ENCODE data around the gene ZNF547. TPM values are rescaled to one million over a fixed set of nuclear protein-coding genes. Genes with fewer than 3 reads are reported as not detected.
A peak's percentile ranks its signal among the peaks of the same experiment; 100 is the strongest.

Gene ZNF547
- total RNA-seq, 1 donor from 2014 or later = 5.2 TPM

DNA sequence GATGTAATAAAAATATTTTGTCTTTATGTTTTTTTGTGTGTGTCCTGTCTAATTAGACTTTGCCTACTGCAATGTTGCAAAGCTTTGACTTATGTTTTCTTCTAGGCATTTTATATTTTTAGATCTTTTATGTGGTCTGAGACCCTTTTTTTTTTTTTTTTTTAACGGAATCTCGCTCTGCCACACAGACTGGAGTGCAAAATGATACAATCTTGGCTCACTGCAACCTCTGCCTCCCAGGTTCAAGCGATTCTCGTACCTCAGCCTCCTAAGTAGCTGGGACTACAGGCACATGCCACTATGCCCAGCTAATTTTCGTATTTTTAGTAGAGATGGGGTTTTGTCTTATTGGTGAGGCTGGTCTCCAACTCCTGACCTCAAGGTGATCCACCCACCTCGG, 20.8 kb upstream of the ZNF547 start:
- H3K27me3 Mint-ChIP-seq (ENCODE audit: low read depth) = peaks cover 80% of the 10 kb centered on the region
- DNase-seq (ENCODE audit: low read depth, low spot score) = no peak
- no peaks in the 10 kb centered on the region for H3K9me3 Mint-ChIP-seq
- H3K36me3 Mint-ChIP-seq (ENCODE audit: low read depth) = no peaks in the 10 kb centered on the region
- TF ChIP-seq, protein P1, sequence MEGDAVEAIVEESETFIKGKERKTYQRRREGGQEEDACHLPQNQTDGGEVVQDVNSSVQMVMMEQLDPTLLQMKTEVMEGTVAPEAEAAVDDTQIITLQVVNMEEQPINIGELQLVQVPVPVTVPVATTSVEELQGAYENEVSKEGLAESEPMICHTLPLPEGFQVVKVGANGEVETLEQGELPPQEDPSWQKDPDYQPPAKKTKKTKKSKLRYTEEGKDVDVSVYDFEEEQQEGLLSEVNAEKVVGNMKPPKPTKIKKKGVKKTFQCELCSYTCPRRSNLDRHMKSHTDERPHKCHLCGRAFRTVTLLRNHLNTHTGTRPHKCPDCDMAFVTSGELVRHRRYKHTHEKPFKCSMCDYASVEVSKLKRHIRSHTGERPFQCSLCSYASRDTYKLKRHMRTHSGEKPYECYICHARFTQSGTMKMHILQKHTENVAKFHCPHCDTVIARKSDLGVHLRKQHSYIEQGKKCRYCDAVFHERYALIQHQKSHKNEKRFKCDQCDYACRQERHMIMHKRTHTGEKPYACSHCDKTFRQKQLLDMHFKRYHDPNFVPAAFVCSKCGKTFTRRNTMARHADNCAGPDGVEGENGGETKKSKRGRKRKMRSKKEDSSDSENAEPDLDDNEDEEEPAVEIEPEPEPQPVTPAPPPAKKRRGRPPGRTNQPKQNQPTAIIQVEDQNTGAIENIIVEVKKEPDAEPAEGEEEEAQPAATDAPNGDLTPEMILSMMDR (conservative IDR thresholded peaks at IDR 0.05) = no peak
- no peak overlapping the region for H3K4me3 Mint-ChIP-seq
- no peak overlapping the region for H3K27ac Mint-ChIP-seq (ENCODE audit: unreplicated experiment)
- H3K4me1 Mint-ChIP-seq = no peaks in the 10 kb centered on the region

DNA sequence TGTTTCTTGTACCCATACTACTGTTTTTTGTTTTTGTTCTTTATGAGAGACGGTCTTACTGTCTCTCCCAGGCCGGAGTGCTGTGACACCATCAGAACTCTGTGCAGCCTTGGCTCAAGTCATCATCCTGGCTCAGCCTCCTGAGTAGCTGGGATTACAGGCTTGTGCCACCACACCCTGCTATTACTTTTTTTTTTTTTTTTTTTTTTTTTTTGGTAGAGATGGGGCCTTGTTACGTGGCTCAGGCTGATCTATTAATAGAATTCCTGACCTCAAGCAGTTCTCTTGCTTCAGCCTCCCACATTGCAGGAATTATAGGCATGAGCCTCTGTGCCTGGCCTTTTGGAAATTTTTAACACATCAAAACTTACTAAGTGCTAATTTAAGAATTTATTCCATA, 15.2 kb upstream of the ZNF547 start:
- Mint-ChIP-seq H3K4me1 (peaks cover 31% of the 10 kb centered on the region), H3K27me3 (ENCODE audit: low read depth) (peaks cover 53% of the 10 kb centered on the region), H3K9me3 (no peaks in the 10 kb centered on the region), H3K4me3 (no peak overlapping the region), H3K27ac (ENCODE audit: unreplicated experiment) (no peak overlapping the region), H3K36me3 (ENCODE audit: low read depth) (no peaks in the 10 kb centered on the region)
- no peak for DNase-seq (ENCODE audit: low read depth, low spot score)
- TF ChIP-seq, protein P1 (conservative IDR thresholded peaks at IDR 0.05) = no peak

DNA sequence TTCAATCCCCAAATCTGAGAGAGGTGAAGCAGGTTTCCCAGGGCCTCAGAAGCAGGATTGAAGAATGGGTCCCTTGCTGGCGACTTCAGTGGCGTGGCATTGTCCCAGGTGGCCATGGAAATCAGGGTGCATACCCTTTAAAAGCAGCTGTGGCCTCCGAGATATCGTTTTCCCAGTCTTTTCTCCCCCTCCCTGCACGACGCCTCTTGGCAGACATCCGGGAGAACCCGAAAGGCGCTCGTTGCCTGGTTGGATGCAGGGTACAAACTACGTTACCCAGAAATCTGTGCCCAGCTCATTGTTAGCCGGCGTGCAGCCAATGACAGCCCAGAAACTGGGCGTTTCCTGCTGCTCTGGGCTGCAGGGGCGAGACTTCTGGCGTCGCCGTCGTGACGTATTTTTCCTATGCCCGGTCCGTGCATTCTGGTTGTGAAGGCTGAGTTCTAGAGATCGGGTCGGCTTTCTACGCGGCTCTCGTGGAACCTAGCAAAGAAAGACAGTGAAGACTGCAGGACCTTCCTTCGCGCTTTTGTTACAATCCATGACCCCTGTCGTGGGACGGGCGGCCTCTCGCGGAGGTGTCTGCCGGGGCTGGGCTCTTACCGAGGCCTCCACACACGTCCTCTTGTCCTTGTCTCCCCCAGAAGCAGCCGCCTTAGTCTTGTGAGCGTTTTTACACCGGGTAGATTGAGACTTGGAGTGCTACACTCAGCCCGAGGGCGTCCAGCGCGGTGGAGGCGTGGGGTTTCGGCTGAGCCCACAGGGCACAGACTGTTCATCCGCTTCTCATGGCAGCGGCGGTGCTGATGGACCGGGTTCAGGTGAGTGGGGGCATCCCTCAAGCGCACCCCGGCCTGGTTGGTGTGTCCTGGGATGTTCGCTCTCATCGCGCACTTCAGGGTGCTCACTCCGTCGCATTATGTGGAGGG, 12.2 kb upstream of the ZNF547 start, which contains the start of gene ZNF304:
ZNF304 (plus strand) TSS at position 395 of the 929 bp plus-strand sequence; CDS start at position 789, 394 bp downstream.
- peaks cover 31% of the 10 kb centered on the region for H3K4me1 Mint-ChIP-seq
- TF ChIP-seq, protein P1 (conservative IDR thresholded peaks at IDR 0.05) = no peak

DNA sequence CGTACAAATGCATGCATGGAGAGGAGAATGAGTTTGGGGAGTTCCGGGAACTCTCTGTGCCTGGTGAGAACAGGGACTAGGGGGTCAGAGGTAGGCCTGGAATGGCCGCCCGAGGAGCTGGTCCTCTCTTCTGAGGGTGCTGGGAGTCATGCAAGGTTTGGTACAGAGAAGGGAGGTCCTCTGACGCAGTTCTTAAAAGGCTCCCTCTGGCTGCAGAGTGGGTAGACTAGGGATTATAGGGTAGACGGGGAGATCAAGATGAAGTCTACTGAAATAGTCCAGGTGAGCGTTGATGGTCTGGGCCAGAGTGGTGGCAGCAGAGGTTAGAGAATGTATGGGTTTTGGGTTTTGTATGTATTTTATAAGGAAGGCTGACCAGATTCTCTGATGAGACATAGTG, 11.5 kb upstream of the ZNF547 start:
- no peaks in the 10 kb centered on the region for H3K9me3 Mint-ChIP-seq
- DNase-seq (ENCODE audit: low read depth, low spot score) = no peak
- peaks cover 7% of the 10 kb centered on the region for H3K36me3 Mint-ChIP-seq (ENCODE audit: low read depth)
- TF ChIP-seq, protein P1 (conservative IDR thresholded peaks at IDR 0.05) = no peak
- H3K4me1 Mint-ChIP-seq = peaks cover 31% of the 10 kb centered on the region
- H3K27me3 Mint-ChIP-seq (ENCODE audit: low read depth) = peaks cover 17% of the 10 kb centered on the region
- peak overlapping the region; percentile 100 for H3K4me3 Mint-ChIP-seq
- H3K27ac Mint-ChIP-seq (ENCODE audit: unreplicated experiment) = peak overlapping the region; percentile 88

More for the DNA sequence above, 12.2 kb upstream of the ZNF547 start, which contains the start of gene ZNF304:
- Mint-ChIP-seq H3K9me3 (no peaks in the 10 kb centered on the region), H3K4me3 (peak within 1 kb of the TSS; percentile 100), H3K27me3 (ENCODE audit: low read depth) (peaks cover 24% of the 10 kb centered on the region), H3K27ac (ENCODE audit: unreplicated experiment) (peak within 1 kb of the TSS; percentile 88), H3K36me3 (ENCODE audit: low read depth) (peaks cover 5% of the 10 kb centered on the region)
- peak; percentile 71 for DNase-seq (ENCODE audit: low read depth, low spot score)

DNA sequence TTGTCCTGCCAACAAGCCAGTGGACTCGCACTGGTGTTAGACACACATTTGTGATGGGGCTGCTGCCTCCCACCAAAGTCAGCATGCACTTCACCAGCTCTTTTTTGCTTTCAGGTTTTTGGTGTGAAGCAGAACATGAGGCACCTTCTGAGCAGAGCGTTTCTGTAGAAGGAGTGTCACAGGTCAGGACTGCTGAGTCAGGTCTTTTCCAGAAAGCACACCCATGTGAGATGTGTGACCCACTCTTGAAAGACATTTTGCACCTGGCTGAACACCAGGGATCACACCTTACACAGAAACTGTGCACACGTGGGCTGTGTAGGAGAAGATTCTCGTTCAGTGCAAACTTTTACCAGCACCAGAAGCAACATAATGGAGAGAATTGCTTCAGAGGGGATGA, 7.4 kb upstream of the ZNF547 start:
- no peak for DNase-seq (ENCODE audit: low read depth, low spot score)
- Mint-ChIP-seq H3K36me3 (ENCODE audit: low read depth) (peaks cover 16% of the 10 kb centered on the region), H3K27ac (ENCODE audit: unreplicated experiment) (no peak overlapping the region), H3K4me1 (peaks cover 22% of the 10 kb centered on the region), H3K9me3 (no peaks in the 10 kb centered on the region), H3K27me3 (ENCODE audit: low read depth) (peaks cover 1% of the 10 kb centered on the region), H3K4me3 (no peak overlapping the region)
- TF ChIP-seq, protein P1 (conservative IDR thresholded peaks at IDR 0.05) = no peak

Data from neural crest cell (in vitro differentiated cells).